GM18873 (cell line): ENCODE data around the gene STX16.
"Not testable (repeated sequence)": the region's sequence is repeated elsewhere in the genome, so short reads cannot be mapped to it uniquely, and the experiment has no call there.

Source experiments
- ATAC-seq: cut with Tn5 transposase; IDR thresholded peaks from one replicate; pipeline ENCODE4 v1.9.1; 2021; ENCODE audit warnings: mild to moderate bottlenecking, moderate library complexity, moderate number of reproducible peaks; ENCODE audit not compliant: unreplicated experiment, low FRiP score

The STX16 gene

DNA sequence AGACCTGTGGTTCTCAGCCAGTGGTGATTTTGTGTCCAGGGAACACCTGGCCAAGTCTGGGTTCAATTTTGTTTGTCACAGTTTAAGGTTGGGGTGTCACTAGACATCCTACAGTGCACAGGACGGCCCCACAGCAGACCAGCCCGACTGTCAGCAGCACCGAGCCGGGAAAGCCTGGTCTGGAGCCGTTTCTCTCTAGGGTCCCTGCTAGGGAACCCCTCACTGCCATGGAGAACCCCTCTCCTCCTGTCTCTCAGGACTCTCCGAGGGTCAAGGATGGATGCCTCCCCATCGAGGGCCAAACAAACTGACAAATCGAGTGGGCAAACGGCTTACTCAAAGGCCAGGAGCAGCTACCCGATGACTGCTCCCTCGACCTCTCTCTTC, 15.8 kb upstream of the STX16 start:
- no peak for ATAC-seq

DNA sequence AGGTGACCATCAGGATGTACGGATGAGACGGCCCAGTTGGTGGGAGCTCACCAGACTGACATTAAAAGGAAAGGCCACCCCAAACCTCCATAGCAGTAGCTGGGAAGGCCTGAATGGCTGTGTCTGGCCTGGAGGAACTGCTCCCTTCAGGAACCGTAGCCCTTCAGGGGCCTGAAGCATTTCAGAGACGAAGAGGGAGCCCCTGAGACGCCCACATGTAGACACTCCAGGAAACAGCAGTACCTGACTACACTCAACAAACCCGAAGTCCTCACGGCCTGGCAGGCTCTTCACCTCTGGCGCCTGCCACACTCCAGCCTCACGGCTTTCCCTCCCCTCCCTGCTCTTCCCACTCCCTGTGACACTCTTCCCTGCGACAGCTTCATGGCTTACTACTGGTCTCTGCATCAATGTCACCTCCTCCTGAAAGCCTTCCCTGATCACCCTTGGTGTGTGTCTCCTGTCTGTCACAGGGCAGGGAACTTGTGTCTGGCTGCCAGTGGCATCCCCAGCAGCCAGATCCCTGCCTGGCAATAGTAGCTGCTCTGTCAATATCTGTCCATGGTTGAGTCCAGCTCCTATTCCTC, 14.6 kb upstream of the STX16 start:
- ATAC-seq: no peak

DNA sequence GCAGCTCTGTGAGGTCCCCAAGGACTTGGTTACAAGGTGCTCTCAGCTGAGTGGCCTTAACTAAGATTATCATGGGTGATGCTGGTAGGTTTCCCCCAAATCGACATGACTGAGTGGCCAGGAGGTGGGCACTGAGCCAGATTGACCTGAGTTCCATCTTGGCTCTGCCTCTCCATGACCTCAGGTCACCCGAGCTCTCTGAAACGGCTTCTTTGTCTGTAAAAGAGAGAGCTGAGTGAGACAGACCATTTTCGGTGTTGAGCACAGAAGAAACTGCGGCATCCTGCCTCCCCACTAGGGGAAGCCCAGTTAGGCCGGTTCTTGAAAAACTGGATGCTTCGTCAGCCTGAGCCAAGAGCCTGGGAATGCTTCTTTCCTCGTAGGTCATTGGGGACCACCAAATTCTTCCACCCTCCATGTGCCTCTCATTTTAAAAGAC, 14.1 kb upstream of the STX16 start:
- ATAC-seq: no peak

DNA sequence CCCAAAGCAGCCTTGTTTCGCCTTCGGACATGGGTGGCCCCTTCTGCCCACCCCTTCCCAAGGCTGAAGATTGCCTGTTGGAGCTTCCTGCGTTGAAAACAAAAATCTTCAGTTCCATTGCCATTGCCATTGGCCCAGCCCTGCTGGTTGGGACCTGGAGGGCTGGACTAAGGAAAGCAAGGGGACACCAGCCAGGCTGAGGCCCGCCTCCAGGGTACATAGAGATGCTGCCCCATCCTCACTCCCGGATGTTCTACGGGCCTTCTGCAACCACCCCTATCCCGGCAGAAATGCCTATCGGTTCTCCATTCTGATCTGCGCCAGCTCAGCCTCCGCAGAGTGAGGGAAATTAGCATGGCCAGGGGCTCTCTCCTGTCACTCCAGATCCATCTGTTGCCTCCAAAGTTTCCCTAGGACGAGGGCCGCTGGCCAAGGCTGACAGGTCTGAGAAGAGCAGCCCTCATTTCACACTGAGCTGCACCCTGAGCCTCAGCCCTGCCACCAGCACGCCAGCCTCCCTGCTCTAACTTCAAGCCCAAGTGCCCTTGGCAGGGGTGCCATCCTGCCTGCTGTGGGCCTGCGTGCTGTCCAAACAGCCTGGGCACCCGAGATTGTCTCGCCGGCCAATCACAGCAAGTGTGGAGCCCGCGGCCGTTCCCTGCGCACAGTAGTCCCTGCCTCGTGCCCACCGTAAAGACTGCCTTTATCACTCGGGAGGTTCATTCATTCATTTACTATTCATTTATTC, 13.4 kb upstream of the STX16 start:
- no peak for ATAC-seq

DNA sequence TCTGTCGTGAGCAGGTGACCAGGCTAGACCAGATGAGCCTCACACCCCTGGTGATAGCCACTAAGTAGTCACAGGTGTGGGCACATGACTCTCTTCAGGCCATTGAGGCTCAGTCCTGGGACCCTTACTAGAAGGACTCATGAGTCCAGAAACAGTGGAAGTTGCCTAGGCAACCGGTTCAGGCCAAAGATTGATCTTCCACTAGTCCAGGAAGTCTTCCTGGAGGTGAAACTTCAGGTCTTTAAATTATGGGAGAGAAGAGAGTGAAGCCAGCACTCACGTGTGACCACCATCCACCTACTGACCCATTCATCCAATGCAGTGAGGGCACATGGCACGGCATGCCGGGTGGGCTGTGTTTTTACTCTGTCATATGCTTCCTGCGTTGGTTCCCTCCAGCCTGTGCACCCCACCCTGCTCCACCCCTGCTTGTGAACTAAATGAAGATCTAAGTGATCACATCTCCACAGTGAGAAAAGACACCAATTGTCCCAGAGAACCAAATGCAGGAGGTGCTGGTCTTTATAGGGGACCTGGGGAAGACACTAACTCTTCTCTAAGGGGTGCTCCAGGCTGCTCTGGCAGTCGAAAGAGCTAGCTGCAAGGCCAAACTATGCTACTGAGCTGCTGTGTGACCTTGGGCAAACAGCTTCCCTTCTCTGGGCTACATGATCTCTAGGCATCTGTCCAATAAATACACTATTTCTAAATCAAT, 12.5 kb upstream of the STX16 start:
- no peak for ATAC-seq

DNA sequence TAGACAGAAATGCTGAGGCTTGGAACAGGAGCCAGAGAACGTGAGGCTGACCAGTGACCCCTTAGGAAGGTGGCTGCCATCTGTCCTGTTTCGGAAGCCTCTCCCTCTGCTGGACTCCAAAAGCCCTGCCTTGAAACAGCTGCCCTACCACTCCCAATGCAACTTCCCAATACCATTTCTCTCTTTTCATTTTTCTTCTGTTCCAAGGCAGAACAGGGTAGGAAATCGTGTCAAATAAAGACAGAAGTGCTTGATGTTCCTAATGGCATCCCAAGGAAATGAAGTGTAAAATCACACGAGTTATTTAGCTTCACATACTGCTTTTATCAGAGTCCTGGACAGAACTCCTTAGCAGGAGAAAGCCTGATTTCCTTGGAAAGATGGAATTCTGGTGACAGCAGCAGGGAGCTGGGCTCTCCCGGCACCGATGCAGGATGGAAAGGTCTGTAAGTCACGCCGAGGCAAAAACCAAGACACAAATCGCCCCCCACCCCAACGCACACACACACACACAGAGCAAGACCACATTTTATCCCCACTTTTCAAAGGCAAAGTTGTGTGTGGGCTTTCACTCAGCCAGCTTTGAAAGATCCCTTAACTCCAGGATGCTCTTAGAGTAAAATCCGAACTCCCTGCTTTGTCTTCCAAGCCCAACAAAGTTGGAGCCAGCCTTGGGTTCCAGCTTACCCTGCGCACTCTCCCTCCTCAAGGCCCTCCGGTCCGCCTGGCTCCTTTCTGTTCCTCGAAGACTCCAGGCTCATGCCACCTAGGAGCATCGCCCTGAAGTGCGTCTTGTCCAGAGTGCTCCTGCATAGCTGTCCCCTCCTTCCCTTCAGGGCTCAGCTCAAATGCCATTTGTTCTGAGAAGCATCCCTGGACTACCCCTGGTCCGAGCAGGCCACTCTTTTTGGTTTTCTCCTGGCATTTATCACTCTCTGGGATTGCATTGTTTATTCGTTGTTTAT, 11.6 kb upstream of the STX16 start:
- ATAC-seq: no peak

DNA sequence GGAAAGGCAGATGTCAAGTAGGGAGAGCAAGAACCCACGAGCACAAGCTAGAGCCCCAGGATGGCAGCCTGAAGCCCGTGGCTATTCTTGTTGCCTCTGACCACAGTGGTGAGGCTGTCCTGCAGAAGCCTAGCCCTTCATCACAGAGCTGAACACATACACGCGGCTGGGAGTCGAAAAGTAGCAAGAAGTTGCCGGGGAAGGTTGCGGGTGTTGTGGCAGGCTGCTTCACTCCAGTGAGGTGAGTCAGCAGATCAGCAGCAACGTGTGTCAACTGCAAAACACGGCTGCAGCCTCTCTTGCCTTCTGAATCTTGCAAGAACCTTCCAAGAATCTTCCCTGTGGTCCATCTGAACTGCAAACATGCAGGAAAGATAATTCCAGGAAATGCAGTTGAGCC, 10.6 kb upstream of the STX16 start:
- no peak for ATAC-seq

DNA sequence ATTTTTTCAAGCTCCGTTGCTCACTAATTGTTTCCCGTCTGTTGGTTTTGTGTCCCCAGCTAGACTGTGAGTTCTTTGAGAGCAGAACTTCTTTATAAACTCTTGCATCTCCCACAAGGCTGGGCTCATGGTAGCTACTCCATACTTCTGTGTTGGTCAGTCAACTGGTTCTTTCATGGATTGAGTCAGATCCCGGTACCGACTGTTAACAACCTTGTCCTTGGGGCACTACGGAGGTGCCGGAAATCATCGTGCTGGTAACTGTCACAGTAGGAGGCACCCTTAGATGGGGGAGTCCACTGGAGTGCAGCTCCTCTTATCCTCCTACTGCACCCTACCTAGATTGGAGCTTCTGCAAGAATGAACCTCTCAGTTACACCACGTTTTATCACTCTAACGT, 8.6 kb upstream of the STX16 start:
- ATAC-seq: no peak

DNA sequence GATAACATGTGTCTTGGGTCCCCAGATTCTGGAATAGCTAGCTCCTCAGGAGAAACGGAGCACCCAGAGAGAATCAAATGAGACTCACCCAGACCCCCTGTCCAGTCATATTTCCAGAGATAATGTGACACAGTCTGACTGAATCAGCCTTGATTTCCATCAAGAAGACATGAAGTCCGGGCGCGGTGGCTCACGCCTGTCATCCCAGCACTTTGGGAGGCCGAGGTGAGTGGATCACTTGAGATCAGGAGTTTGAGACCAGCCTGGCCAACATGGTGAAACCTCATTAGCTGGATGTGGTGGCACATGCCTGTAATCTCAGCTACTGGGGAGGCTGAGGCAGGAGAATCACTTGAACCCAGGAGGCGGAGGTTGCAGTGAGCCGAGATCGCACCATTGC, 8.2 kb upstream of the STX16 start:
- ATAC-seq: not testable (repeated sequence)

DNA sequence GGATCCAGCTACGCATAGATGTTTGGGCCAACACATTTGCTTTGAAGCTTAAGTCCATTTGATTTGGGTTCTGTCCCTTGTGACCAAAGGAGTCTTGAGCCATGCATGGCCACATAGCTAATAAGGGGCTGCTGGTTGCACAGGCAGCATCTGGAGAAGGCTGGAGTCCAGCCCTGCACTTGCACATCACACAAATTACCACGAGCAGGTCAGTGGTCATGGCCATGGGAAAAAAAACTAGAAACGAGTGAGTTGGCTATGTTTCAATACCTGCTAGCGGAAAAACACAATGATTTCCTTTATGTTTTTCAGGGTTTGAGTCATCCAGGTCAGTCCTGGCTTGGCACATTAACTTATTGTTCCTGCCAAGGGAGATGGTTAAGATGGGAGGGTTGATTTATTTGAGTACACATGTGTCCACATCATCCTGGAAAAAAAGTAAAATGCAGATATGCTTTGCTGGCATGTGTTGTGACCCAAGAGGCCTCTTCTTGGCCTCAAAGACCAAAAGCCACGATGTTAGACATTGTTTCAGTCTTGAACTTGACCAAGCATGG, 5.6 kb upstream of the STX16 start:
- no peak for ATAC-seq

DNA sequence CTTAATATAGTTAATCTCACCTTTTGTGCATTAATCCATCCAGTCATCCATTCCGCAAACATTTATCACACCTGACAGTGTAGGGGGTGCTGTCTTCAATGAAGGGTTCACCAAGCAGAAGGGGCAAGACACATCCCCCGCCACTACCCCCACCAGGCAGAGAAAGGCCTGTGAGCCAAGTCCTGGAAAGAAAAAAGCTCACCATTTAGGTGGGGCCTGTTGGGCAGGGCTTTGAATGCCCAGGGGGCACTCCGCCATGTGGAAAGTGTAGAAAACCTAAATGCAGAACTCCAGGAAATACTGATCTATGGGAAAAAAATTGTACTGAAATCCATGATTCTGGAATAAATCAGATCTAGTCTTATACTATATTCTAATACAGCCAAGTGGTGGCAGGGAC, 4.8 kb upstream of the STX16 start:
- no peak for ATAC-seq

DNA sequence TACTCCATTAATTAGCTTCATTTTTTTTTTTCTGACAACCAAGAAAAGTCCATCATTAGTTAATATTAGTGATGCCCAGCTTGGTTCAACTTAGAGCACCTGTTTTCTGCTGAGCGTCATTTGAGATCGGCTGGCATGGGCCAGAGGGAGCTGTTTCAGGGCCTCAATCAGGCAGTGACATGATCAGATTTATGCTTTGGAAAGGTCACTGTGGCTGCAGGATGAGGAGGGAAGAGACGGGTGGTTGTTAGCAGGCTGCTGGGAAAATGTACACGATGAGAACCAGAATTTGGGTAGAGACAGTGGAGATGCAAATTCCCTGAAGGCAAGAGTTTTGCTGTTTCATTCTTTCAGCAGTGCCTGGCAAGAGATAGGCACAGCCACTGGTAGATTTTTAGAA, 4.4 kb upstream of the STX16 start:
- ATAC-seq: no peak

DNA sequence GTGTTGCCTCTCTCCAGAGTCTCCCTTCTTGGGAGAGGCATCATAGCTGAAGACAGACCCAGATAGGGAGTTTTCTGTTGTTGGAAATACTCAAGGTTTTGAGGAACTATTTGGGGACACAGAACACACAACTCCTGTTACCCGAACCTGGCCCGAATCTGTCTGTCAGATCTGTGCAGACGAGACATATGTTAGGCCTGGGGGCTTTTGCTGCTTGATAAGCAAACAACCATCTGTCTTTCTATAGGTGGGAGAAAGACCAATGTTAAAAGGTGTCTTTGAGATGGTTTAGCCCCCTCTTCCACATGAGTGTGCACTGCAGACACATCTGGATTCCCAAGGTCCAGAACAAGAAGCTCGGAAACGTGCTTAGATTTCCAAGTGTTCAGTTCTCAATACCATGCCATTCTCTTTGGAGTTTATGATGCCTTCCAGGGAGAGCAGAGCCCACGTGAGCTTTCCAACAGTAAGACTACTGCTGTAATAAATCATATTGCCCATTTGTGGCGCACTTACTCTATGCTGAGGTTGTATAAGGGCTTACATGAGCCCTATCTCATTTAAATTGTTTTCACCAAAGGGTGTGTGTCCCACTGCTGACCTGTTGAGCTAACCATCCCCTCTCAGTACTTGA, 3.8 kb upstream of the STX16 start:
- no peak for ATAC-seq

DNA sequence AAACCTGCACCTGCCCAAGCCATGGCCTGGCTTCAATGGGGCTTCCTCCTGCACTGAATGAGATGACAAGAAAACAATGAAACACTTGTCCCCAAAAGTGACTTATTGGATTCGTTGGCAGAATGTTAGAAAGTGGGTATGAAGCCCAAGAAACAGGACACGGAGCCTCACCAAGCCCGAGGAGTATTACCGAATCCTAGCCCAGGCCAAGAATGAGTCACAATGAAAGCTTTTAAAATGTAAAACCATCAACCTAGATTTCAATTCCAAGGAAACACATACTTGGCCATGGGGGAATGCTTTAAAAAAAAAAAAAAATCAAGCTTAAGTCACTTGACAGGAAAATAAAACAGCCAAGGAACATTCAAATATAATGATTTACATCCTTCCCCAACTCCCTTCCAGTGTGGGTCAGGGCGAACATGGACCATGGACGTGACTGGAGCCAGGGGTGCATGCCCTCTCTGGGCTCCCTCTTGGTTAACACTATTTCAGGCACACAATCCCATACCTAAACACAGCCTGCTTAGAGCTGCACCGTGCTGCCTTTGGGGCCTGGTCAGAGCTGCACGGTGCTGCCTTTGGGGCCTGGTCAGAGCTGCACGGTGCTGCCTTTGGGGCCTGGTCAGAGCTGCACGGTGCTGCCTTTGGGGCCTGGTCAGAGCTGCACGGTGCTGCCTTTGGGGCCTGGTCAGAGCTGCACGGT, 3.1 kb upstream of the STX16 start:
- no peak for ATAC-seq

DNA sequence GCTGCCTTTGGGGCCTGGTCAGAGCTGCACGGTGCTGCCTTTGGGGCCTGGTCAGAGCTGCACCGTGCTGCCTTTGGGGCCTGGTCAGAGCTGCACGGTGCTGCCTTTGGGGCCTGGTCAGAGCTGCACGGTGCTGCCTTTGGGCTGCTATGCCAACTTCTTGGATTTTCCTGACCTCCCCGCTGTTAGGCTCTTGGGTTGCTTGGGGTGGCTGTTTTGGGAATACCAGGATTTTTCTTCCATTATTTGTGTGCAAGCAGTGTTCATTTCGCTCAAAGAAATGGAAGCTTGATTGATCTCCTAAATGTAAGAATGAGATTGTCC, 2.6 kb upstream of the STX16 start:
- ATAC-seq: not testable (repeated sequence)

DNA sequence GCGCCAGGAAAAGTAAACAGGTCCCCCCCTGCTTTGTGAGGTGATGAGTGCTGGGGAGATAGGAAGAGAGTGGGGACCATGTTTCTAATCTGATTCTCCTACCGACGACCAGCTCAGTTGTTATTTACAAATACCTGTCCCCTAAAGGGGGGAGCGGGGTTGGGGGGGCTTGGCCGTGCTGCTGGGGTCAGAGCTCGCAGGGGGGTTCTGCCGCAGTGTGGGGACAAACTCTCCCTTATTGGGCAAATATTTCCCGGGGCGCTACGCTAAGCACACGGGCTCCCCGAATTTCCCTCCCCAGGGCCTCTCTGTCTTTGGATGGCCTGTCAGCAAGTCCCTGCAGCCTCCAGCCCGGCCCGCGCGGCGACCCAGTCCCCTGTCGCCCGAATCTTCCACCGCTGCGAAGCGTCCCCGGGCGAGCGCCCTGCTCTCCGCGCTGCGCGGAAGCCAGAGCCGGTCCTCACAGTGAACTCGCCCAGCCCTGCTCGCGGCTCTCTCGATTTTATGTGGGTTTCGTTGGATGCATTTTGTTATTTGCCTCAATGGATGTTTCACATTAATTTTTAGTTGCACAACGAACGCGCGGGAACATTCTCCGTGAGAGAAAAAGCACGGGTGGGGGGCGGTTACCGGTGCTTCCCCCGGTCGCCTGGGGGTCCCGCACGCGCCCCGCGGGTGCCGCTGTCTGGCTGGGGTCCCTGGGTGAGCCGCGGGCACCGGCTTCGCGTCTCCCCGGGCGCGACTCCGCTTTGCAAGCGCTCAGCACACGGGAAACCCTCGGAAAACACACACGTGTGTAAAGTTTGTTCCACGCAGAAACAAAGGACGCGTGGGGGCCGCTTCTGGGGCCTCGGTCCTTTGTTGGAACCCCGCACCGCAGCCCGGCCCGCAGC, 1.5 kb upstream of the STX16 start:
- no peak for ATAC-seq

DNA sequence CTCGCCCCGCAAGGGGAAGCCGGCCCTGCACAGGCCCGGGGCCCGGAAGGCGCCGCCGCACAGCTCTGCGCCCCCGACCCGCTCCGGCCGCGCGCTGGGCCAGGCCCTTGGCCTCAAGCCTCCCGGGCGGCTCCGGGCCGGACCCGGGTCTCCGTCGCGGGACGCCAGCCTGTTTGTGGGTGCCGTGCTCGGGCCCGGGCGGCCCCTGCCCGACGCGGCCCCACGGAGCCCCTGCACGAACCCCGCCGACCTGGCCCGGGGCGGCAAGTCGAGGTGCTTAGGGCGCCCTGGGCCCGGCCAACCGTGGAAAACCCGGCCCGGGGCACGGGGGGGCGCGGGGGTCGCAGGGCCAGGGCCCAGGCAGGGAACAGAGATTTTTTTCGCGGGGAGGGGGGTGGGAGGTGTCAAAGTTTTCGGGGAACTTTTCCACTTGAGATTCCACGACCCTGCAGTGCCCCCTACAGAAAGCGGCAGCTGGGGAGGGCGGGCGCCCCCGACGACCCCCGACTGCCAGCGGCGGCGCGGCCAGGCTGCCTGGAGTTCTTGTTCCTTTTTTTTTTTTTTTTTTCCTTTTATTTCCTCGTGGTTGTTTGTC, 805 bp upstream of the STX16 start:
- ATAC-seq: no peak

DNA sequence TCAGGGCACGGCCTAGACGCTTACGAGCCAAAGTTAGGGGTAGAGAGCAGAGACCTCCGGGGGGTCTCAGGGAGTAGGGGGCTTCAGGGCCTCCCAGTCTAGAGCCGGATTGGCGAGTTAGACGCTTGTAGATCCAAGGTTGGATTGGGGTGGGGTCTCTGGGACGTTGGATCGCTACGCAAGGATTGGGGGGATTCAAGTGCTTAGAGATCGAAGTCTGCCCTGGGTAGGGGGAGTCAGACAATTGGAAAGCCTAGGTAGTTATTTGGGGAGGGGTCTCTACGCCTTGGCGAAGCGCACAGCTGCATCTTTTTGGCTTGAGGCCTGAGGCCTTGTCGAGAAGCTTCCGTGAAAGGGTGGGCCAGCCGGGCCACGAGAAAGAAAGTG, 469 bp downstream of the STX16 start:
- ATAC-seq: no peak
